Measurements from ENCODE around the gene ABLIM1.

GRCh38 chr10:114532226-114532625 is 125.8 kb downstream of the ABLIM1 start:
- TF ChIP-seq CTCF (IDR thresholded peaks at IDR 0.05) (no peak), POLR2A (IDR thresholded peaks at IDR 0.05) (no peak)
